AG09319 (cell line): ENCODE data around the gene NDUFAF2.

Source experiments
- DNase-seq: peaks from one replicate; pipeline ENCODE4 v3.0.0-alpha.2; 2010; ENCODE audit warnings: low read depth; ENCODE audit errors: extremely low read depth
- TF ChIP-seq, protein P1 (sequence below): IDR thresholded peaks from 2 replicates; pipeline ENCODE4 v1.5.1; 2011; ENCODE audit warnings: low read depth, mild to moderate bottlenecking, inconsistent platforms, low read length, moderate library complexity

NDUFAF2 gene

DNA sequence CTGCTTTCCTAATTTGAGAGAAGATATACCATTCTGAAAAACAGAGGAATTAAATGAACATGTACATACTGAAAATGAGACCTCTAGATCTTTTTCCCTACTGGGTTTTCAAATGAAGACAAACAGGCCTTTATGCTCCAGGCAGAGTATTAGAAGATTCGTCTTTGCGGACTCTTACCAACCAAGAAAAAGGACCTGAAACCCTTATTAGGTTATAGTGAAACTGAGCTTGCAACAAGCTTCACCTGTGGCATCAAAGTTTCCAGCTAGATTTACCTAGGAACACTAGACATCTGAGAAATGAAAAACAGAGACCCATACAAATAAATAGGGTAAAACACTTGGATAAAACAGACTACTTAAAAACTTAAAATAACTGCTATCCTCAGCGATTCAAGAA is 171.0 kb downstream of the NDUFAF2 start:
- TF ChIP-seq, protein P1, sequence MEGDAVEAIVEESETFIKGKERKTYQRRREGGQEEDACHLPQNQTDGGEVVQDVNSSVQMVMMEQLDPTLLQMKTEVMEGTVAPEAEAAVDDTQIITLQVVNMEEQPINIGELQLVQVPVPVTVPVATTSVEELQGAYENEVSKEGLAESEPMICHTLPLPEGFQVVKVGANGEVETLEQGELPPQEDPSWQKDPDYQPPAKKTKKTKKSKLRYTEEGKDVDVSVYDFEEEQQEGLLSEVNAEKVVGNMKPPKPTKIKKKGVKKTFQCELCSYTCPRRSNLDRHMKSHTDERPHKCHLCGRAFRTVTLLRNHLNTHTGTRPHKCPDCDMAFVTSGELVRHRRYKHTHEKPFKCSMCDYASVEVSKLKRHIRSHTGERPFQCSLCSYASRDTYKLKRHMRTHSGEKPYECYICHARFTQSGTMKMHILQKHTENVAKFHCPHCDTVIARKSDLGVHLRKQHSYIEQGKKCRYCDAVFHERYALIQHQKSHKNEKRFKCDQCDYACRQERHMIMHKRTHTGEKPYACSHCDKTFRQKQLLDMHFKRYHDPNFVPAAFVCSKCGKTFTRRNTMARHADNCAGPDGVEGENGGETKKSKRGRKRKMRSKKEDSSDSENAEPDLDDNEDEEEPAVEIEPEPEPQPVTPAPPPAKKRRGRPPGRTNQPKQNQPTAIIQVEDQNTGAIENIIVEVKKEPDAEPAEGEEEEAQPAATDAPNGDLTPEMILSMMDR, result no peak
- no peak for DNase-seq

GRCh38 chr5:61119066-61119465 is 174.1 kb downstream of the NDUFAF2 start:
- no peak for DNase-seq
- TF ChIP-seq, protein P1, result no peak

- no peak for DNase-seq
- TF ChIP-seq, protein P1, result no peak
Observed at GRCh38 chr5:61120534-61120933, 175.5 kb downstream of the NDUFAF2 start.

GRCh38 chr5:61123145-61123544 is 178.1 kb downstream of the NDUFAF2 start:
- TF ChIP-seq, protein P1, result no peak
- no peak for DNase-seq

GRCh38 chr5:61130289-61130688 is 185.3 kb downstream of the NDUFAF2 start:
- no peak for DNase-seq

DNA sequence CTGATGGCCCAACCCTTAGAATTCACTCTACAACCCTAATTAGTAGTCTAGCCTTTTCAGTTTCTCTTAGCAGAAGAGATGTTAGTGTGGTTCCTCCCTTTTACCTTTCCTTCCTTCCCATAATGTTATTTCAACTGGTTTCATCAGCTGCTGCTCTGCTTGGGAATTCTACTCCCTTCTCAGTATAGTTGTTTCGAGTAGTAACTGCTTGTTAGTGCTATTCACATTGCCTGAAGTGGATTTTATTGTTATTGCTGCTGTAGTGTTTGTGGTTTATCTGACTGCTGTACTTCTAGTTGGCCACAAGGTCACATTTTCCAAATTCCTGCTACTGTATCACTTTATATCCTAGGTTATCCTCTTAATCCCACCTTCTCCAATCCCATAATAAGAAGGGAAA is 187.6 kb downstream of the NDUFAF2 start:
- DNase-seq, result no peak
- TF ChIP-seq, protein P1, result no peak

More at GRCh38 chr5:61130289-61130688, 185.3 kb downstream of the NDUFAF2 start:
- TF ChIP-seq, protein P1, result no peak

- DNase-seq, result no peak
- TF ChIP-seq, protein P1, result no peak
Observed at GRCh38 chr5:61137835-61138234, 192.8 kb downstream of the NDUFAF2 start.
